Measurements from ENCODE around the gene NXT2. TPM values are rescaled to one million over a fixed set of nuclear protein-coding genes. Genes with fewer than 3 reads are reported as not detected.
A peak's percentile ranks its signal among the peaks of the same experiment; 100 is the strongest.
"Not testable (repeated sequence)": the region's sequence is repeated elsewhere in the genome, so short reads cannot be mapped to it uniquely, and the experiment has no call there.

Gene NXT2
- total RNA-seq, 6 donors from 2014 or later = 2.1 to 10.7 (median 7.8) TPM

GRCh38 chrX:109533631-109534030, 3.0 kb upstream of the NXT2 start:
- H3K4me1 ChIP-seq = no peaks in the 10 kb centered on the region
- TF ChIP-seq POLR2A (IDR thresholded peaks at IDR 0.05) (no peak), EP300 (IDR thresholded peaks at IDR 0.05) (no peak), CTCF (IDR thresholded peaks at IDR 0.05) (no peak), POLR2AphosphoS5 (IDR thresholded peaks at IDR 0.05) (no peak)
- ATAC-seq (ENCODE audit: low FRiP score in 2 of 2) (no peak), DNase-seq (no peak)
- H3K9me3 ChIP-seq = no peaks in the 10 kb centered on the region
- 63 to 78% methylated on average over 2 of the region's 2 CpGs for WGBS, 2 donors
- H3K36me3 ChIP-seq = no peaks in the 10 kb centered on the region
- H3K27me3 ChIP-seq = no peaks in the 10 kb centered on the region
- H3K4me3 ChIP-seq = no peak overlapping the region
- H3K27ac ChIP-seq = no peak overlapping the region

DNA sequence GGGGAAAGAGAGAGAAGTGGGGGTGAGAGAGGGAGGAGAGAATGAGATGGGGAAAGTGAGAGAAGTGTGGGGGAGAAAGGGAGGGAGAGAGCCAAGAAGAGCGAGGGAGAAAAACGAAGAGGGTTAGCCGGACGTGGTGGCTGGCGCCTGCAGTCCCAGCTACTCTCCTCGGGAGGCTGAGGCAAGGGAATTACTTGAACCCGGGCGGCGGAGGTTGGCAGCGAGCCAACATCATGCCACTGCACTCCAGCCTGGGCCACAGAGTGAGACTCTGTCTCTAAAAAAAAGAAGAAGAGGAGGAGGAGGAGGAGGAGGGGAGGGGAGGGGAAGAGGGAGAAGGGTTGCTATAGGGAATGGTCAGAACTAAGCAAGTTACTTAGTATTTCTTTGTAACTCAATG, 1.7 kb upstream of the NXT2 start:
- Histone ChIP-seq H3K4me3 (no peak overlapping the region), H3K27ac (no peak overlapping the region), H3K36me3 (no peaks in the 10 kb centered on the region), H3K4me1 (no peaks in the 10 kb centered on the region), H3K9me3 (no peaks in the 10 kb centered on the region), H3K27me3 (no peaks in the 10 kb centered on the region)
- DNase-seq (peak in 1 of 2 donors; percentile 24), ATAC-seq (ENCODE audit: low FRiP score in 2 of 2) (no peak)
- TF ChIP-seq POLR2AphosphoS5 (IDR thresholded peaks at IDR 0.05) (no peak), POLR2A (IDR thresholded peaks at IDR 0.05) (no peak), CTCF (IDR thresholded peaks at IDR 0.05) (no peak), EP300 (IDR thresholded peaks at IDR 0.05) (no peak)
- WGBS, 2 donors = 79 to 89% methylated on average over 10 of the region's 10 CpGs

GRCh38 chrX:109535578-109535977, 1.1 kb upstream of the NXT2 start:
- no peak overlapping the region for H3K4me3 ChIP-seq
- no peak for DNase-seq
- ATAC-seq (ENCODE audit: low FRiP score in 2 of 2) = no peak
- H3K36me3 ChIP-seq = no peaks in the 10 kb centered on the region
- no peaks in the 10 kb centered on the region for H3K9me3 ChIP-seq
- WGBS, 2 donors = 91 to 92% methylated on average over 8 of the region's 8 CpGs
- no peaks in the 10 kb centered on the region for H3K27me3 ChIP-seq
- no peak overlapping the region for H3K27ac ChIP-seq
- TF ChIP-seq POLR2AphosphoS5 (IDR thresholded peaks at IDR 0.05) (no peak), EP300 (IDR thresholded peaks at IDR 0.05) (no peak), CTCF (IDR thresholded peaks at IDR 0.05) (no peak), POLR2A (IDR thresholded peaks at IDR 0.05) (no peak)
- H3K4me1 ChIP-seq = no peaks in the 10 kb centered on the region

DNA sequence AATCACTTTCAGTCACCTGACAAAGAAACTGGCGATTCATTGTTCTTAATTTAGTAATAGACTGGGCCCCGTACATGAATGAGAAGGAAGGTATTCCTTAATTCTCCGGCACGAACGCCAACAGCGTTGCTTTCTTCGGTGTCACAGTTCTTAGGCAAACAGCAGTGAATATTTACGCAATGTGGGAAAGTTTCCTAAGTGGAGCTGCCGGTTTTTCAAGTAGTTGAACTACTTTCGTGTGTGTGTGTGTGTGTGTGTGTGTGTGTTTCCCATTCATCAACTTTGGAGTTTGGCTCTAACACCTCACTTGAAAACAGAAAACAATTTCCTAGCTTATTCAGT, 651 bp downstream of the NXT2 start:
- Histone ChIP-seq H3K27ac (peak overlapping the region; percentile 89 to 94 (median 94)), H3K9me3 (no peaks in the 10 kb centered on the region), H3K4me3 (peak overlapping the region; percentile 28 to 59 (median 52)), H3K27me3 (no peaks in the 10 kb centered on the region), H3K36me3 (no peaks in the 10 kb centered on the region), H3K4me1 (no peaks in the 10 kb centered on the region)
- 0 to 12% methylated on average over 10 of the region's 10 CpGs for WGBS, 2 donors
- TF ChIP-seq EP300 (IDR thresholded peaks at IDR 0.05) (no peak), CTCF (IDR thresholded peaks at IDR 0.05) (no peak), POLR2A (IDR thresholded peaks at IDR 0.05) (no peak), POLR2AphosphoS5 (IDR thresholded peaks at IDR 0.05) (peak in 1 of 2 donors; percentile 14)
- ATAC-seq (ENCODE audit: low FRiP score in 2 of 2) (peak; percentile 75 to 88), DNase-seq (peak in 1 of 2 donors; percentile 59)

DNA sequence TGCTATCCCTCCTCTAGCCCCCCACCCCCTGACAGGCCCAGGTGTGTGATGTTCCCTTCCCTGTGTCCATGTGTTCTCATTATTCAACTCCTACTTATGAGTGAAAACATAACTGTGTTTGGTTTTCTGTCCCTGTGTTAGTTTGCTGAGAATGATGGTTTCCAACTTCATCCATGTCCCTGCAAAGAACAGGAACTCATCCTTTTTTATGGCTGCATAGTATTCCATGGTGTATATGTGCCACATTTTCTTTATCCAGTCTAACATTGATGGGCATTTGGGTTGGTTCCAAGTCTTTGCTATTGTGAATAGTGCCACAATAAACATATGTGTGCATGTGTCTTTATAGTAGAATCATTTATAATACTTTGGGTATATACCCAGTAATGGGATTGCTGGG, 2.4 kb downstream of the NXT2 start:
- H3K9me3 ChIP-seq; H3K27ac ChIP-seq; DNase-seq; H3K27me3 ChIP-seq; H3K4me3 ChIP-seq; H3K4me1 ChIP-seq; ATAC-seq (ENCODE audit: low FRiP score in 2 of 2); H3K36me3 ChIP-seq: not testable (repeated sequence)

All from upper lobe of left lung (tissue), 6 donors.